GM18499 (cell line): ENCODE results near the gene YJU2.
"Not testable (repeated sequence)": the region's sequence is repeated elsewhere in the genome, so short reads cannot be mapped to it uniquely, and the experiment has no call there.

Source experiments
- ATAC-seq: cut with Tn5 transposase; IDR thresholded peaks from one replicate; pipeline ENCODE4 v1.9.1; 2021; ENCODE audit warnings: moderate number of reproducible peaks; ENCODE audit not compliant: insufficient read depth, unreplicated experiment

Gene YJU2

GRCh38 chr19:4246767-4247593 is at the start of gene YJU2:
Gene YJU2, plus strand, starts transcription at chr19:4247080. Its CDS starts 67 bp downstream, at chr19:4247147.
- ATAC-seq, result peak; percentile 57

- ATAC-seq, result no peak
Measured at GRCh38 chr19:4197228-4197624, 49.7 kb upstream of the YJU2 start.

GRCh38 chr19:4197625-4198466 is 49.0 kb upstream of the YJU2 start:
- no peak for ATAC-seq

GRCh38 chr19:4198467-4199126 is 48.3 kb upstream of the YJU2 start:
- no peak for ATAC-seq

DNA sequence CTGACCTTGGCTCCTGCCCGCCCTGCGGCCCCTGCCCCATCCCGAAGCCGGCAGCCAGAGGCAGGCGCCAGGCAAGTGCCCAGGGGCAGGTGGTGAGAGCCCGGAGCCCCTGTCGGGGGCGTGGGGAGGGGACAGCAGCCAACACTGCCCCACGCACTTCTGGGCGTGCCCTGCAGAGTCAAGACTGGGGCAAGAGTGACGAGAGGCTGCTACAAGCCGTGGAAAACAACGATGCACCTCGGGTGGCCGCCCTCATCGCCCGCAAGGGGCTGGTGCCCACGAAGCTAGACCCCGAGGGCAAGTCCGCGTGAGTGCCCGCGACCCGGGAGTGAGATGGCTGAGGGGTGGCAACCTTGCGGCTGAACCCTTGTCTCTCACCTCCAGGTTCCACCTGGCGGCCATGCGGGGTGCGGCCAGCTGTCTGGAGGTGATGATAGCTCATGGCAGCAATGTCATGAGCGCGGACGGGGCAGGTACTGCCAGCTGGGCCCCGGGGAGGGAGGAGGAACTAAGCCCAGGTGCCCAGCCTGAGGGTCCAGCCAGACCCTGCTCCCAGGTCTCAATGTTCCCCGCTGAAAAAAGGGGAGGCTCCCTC is 47.1 kb upstream of the YJU2 start:
- ATAC-seq, result no peak

- ATAC-seq, result no peak
Measured at GRCh38 chr19:4200940-4201542, 45.8 kb upstream of the YJU2 start.

GRCh38 chr19:4201798-4202197 is 45.1 kb upstream of the YJU2 start:
- no peak for ATAC-seq

GRCh38 chr19:4206818-4207484 is 39.9 kb upstream of the YJU2 start:
- ATAC-seq, result no peak

DNA sequence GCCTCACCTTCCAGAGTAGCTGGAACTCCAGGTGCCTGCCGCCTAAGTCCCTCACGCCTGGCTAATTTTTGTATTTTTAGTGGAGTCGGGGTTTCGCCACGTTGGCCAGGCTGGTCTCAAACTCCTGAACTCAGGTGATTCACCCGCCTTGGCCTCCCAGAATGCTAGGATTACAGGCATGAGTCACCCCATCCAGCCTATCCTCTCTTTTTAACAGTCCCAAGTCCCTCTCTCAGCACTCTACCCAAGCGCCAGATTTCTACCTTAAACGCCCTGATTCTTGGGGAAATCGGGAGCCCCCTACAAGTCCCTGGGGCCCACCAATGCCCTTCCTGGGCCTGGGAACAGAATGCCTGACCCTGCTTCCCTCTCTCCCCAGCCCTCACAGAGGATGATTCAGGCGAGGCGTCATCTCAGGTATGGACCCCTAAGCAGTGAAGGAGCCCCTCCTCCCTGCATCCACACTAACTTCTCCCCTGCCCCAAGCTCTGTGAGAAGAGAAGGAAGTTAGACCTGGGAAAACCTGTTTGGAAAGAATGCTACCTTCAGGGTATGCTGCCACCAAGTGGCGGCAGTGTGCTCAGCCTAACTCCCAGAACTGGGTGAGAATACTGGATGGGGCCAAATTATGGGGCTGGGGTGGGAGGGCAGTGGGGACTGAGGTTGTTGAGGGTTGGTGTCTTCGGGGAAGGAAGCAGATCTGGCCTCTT is 38.3 kb upstream of the YJU2 start:
- ATAC-seq, result no peak

DNA sequence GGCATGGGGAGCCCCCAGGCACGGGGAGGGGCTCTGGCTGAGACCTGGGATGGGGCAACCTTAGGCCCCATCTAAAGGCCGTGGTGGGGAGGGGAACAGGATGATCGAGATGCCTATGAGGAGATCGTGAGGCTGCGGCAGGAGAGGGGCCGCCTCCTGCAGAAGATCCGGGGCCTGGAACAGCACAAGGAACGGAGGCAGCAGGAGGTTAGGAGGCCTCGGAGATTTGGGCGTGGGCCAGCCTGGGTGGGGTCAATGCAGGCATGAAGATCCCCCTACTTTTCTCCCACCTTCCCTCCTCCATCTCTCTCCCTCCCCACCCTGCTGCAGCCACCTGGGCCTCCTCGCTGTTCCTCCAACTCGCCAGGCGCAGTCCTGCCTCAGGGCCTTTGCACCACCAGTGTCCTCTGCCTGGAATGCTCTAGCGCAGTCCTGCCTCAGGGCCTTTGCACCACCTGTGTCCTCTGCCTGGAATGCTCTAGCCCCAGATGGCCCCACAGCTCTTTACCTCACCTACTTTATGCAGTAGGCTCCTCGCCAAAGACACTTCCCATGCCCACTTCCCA is 36.6 kb upstream of the YJU2 start:
- ATAC-seq, result no peak

DNA sequence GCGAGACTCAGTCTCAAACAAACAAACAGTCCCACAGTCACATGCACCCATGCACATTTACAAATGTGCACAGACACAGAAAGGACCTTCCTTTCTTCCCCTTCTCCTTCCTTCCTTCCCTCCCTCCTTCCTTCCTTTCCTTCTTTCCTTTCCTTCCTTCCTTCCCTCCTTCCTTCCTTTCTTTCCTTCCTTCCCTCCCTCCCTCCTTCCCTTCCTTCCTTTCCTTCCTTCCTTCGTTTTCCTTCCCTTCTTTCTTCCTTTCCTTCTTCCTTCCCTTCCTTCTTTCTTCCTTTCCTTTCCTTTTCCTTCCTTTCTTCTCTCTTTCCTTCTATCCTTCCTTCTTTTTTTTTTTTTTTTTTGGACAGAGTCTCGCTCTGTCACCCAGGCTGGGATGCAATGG is 33.8 kb upstream of the YJU2 start:
- no peak for ATAC-seq

DNA sequence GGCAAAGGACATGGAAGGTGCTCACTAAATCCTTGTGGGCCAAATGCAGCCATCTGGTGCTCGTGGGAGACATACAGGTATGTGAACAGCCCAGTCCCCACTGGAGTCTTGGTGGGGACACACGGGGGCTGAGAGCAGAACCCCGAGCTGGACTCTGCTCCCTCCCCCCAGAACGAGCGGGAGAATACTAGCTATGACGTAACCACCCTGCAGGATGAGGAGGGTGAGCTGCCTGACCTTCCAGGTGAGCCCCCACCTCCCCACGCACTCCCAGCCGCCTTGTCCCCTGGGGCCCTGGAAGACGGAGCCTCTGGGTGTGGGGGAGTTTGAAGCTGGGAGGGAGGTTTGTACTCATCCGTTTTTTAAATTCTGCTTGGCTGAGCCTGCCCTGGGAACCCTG is 31.1 kb upstream of the YJU2 start:
- no peak for ATAC-seq

DNA sequence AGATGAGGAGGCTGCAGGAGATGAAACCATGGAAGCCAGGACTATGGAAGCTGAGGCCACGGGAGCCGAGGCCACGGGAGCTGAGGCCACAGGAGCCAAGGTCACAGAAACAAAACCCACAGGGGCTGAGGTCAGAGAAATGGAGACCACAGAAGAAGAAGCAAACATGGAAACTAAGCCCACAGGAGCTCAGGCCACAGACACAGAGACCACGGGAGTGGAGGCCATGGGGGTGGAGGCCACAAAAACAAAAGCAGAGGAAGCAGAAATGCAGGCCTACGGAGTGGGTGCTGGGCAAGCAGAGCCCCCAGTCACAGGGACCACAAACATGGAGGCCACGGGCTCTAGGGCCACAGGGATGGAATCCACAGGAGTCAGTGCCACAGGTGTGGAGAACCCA is 30.0 kb upstream of the YJU2 start:
- ATAC-seq, result no peak

DNA sequence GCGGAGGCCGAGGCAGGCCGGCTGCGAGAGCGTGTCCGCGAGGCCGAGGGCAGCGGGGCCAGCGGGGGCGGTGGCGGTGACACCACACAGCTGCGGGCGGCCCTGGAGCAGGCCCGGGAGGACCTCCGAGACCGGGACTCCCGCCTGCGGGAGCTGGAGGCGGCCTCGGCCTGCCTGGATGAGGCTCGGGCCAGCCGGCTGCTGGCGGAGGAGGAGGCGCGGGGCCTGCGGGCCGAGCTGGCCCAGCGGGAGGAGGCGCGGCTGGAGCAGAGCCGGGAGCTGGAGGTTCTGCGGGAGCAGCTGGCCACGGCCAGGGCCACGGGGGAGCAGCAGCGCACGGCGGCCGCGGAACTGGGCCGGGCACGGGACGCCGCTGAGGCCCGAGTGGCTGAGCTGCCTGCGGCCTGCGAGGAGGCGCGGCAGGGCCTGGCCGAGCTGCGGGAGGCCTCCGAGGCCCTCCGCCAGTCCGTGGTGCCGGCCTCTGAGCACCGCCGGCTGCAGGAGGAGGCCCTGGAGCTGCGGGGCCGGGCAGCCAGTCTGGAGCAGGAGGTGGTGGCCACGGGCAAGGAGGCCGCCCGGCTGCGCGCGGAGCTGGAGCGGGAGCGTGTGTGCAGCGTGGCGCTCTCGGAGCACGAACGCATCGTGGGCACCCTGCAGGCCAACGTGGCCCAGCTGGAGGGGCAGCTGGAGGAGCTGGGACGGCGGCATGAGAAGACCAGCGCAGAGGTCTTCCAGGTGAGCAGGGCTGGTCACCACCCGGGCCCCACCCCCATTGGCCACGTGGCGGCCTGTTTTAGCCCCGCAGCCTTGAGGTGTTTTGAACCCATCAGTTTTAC is 29.2 kb upstream of the YJU2 start:
- no peak for ATAC-seq

- not testable (repeated sequence) for ATAC-seq
Measured at GRCh38 chr19:4218523-4218922, 28.4 kb upstream of the YJU2 start.

DNA sequence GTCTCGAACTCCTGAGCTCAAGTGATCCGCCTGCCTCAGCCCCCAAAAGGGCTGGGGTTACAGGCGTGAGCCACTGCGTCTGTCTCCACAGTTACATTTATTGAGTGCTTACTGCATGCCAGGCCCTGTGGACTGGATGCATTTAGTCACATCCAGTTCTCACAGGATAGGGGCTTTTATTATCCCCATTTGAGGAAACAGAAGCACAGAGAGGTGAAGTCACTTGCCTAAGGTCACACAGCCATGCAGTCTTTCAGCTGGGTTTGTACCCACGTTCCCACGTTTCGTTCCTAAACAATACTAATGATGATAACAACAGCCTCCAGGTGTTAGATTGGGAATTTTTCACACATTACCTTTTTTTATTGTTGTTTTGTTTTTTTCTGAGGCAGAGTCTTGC is 26.7 kb upstream of the YJU2 start:
- ATAC-seq, result no peak

GRCh38 chr19:4224470-4224869 is 22.4 kb upstream of the YJU2 start:
- no peak for ATAC-seq

DNA sequence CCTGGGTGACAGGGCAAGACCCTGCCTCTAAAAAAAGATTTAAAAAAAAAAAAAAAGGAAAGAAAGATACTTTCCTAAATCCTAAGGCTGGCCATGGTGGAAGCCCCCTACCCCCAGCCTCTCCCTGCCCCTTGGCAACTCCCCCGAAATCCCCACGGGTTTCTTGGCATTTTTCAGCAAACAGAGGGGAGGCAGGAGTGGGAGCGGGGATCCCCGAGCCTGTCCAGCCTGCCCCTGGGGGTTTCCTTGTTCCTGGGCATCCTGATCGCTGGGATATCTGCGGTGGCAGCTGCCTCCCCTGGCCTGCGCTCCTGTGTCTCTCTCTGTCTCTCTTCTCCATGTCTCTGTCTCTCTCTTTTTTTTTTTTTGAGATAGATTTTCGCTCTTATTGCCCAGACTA is 21.0 kb upstream of the YJU2 start:
- no peak for ATAC-seq
